ENCODE results near the gene PRDM16.

- TF ChIP-seq CTCF (IDR thresholded peaks at IDR 0.05) (no peak), REST (IDR thresholded peaks at IDR 0.05; ENCODE audit: insufficient read depth in 1 of 2, low read depth in 2 of 2, low read length in 1 of 2) (no peak), POLR2AphosphoS5 (IDR thresholded peaks at IDR 0.05; ENCODE audit: low read depth, low read length) (no peak), TCF7L2 (IDR thresholded peaks at IDR 0.05; ENCODE audit: low read depth, low read length) (no peak)
Measured at GRCh38 chr1:3175486-3175885, 106.5 kb downstream of the PRDM16 start.
